ENCODE results near the gene ACTL8.

Gene ACTL8

DNA sequence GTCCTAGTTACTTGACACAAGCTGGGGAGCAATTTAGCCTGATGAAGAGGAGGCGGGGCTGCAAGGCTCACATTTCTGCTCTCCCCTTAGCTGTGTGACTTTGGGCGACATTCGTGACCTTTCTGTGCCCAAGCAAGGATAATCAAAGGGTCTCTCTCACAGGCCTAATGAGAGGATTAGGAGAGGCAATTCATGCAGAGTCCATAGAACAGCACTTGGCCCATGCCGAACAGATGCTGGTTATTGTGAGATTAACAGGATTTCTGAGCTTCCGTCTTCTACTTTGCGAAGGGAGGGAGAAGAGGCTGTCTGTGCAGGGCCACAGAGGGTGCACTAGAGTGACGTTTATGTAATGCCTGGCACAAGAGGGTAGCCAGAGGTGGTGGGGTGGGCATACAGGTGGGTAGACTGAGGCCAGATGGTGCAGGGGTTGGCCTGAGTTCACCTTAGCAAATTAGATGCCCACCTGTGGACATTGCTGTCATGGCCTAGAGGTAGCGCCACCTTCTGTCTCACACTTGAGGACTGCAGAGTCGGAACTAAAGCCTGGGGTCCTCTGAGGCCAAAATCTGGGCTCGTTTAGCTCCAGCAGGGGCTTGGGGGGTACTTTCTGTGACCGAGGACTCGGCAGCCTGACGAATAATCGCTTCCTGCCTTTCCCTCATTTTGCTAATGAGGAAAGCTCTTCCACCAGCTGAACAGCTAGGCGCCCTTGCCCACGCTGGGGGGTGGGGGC is 18.6 kb downstream of the ACTL8 start:
- no peak for DNase-seq

DNA sequence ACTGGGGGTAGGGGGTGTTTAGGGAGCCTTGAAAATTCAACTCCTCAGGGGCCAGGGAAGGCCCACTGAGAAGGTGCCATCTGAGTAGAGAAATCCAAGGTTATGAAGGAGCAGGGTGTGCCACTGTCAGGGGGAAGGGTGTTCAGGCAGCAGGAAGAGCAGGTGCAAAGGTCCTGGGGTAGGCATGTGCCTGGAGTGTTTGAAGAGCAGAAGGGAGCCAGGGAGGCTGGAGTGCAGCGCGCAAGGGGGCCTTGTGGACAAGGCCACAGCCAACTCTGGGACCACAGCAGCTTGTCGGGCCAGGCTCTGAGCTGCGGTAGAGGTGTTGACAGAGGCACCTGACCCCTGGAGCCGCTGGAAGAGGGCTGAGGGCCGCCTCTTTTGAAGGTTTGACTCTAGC is 19.3 kb downstream of the ACTL8 start:
- no peak for DNase-seq

DNA sequence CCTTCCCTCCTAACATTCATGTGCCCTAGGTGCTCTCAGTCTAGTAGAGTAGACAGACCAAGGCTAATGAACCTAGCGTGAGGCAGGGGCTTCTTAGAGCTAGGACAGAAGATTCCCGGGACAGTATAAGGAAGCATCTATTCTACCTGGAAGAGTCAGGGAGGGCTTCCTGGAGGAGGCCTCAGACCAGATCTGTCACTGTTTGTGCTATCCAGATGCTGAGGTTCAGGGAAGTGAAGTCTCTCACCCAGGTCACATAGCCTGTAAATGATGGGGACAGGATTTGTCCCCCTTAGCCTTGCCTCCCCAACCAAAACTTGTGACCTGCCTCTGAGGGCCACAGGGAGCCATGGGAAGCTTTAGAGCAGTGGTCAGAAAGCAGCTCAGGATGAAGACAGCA is 20.7 kb downstream of the ACTL8 start:
- no peak for DNase-seq

DNA sequence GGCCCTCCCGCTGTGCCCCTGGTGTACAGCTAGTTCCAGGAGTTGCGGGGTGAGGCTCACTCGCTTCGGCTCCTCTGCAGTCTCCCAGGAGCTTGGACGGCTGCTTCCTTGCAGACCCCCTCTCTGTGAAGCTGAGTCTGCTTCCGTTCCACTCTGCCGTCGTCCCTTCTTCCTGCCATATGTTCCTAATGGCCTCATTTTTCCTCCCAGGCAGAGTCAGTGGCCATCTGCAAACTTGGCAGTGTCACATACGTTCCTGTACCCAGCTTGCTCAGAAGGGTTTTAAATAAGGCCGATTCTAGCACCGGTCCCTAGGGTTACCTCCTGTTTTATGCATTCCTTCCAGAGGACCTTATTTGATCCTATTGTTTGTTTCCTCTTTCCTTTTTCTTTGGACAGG is 21.3 kb downstream of the ACTL8 start:
- no peak for DNase-seq

DNA sequence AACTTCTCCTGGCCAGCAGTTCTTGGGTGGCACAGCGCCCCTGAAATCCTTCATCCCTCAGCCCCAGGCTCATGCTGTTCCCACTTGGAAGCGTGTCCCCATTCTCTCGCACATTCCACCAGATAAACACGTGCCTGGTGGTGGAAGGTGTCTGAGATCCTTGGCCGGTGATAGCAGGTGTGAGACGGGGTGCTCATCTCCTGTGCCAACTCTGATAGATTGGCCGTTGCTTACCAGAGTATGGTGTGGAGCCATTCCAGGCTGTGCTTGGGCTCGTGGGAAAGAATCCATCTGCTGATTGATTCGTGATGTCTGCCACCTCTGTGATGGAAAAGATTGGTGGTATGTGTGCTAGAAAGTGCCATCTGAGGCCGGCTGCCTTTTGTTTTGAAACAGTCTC is 22.2 kb downstream of the ACTL8 start:
- no peak for DNase-seq

DNA sequence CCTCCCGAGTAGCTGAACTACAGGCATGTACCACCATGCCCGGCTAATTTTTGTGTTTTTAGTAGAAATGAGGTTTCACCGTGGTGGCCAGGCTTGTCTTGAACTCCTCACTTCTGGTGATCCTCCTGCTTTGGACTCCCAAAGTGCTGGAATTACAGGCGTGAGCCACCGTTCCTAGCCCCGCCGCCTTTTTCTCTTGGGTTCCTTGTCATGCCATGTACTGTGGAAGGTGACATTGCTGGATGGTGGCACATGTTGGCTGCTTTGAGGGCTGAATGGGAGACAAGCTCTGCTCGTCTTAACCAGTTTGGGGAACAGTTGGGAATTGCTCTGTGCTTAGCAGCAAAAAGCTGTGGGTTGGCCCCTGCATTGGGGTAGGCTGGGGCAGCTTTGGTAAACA is 22.7 kb downstream of the ACTL8 start:
- no peak for DNase-seq

DNA sequence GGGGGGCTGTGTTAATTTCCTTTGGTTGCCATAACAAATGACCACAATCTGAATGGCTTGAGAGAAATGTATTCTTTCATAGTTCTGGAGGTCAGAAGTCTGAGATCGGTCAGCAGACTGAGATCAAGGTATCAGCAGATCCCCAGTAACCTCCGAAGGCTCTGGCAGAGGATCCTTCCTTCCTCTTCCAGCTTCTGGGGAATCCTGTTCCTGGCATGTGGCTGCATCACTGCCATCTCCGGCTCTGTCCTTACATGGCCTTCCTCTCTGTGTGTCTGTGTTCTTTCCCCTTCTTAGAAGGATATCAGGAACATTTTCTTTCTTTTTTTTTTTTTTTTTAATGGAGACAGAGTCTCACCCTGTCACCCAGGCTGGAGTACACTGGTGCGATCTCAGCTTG is 25.8 kb downstream of the ACTL8 start:
- no peak for DNase-seq

DNA sequence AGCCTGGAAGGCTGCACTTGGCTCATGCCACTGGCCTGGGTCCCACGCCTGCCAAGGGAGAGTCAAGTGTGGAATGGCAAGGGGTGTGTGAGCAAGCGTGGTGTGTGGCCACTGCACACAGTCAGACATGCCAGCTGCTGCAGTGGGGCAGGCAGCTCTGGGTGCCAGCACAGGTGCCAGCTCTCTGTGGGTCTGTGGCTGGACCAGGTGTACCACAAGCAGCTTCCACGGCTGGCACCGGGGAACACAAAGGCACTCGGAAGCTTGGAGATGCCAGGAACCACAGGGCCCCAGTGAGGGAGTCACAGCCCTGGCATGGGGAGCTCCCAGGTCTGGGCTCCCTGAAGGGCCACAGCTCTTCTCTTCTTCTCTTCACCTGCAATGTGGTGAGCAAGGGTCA is 34.8 kb downstream of the ACTL8 start:
- no peak for DNase-seq

DNA sequence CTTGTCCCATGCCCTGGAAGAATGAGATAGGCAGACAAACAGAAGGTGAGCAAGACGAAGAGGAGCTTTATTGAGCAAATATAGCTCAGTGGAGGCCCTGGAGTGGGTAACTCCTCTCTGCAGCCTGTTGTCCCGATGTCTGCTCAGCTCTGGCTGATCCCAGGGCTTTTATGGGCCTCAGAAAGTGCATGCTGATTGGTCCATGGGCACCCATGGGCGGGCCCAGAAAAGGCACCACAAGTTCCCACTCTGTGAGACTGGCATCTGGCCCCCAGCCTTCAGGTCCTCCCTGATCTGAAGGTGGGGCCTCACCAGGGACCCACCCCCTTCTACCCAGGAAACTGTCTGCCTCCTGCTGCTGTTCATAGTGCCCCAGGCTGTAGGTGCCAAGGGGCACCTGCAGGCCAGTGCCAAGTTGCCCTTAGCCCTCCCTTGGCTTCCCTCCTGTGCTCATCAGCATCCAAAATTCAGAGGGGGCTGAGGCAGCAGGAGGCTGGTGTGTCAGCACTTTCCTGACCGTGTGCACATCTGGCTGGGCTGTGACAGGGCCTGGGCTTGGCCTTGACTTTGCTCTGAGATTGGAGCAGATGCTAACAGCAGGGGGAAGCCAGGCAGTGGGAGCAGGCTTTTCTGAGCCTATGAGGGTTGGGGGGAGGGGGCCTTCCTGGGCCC is 35.4 kb downstream of the ACTL8 start:
- no peak for DNase-seq

DNA sequence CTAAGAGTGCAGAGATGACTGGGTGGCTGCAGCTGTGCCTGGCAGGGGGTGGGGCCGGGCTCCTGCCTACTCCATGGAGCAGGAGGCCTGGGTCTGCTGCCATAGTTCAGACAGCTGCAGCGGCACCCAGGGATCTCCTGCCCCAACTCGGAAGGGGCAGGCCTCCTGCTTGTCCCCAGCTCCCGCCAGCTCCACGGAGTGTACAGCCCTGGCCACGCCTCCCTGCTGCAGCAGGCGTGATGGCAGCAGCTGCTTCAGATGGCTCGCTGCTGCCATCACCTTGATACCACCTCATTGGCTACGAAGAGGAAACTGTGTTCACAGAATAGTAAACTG is 35.9 kb downstream of the ACTL8 start:
- no peak for DNase-seq

DNA sequence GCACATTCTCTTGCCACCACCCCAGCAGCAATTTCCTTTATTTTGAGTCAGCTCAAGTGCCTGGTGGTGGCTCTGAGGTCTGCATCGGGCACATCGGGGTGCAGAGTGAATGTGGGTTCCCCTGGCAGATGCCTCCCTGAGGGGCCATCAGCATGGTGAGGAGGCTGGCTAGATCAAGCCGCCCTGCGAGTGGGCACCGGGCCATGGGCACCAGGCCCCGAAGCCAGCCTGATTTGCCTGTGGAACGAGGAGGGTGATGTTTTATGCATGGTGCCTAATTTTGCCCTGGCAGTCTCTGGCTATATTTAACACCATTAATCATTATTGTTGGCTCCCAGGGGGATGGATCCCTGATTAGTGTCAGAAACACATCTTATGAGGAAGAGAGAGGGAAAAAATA is 36.3 kb downstream of the ACTL8 start:
- DNase-seq: no peak

DNA sequence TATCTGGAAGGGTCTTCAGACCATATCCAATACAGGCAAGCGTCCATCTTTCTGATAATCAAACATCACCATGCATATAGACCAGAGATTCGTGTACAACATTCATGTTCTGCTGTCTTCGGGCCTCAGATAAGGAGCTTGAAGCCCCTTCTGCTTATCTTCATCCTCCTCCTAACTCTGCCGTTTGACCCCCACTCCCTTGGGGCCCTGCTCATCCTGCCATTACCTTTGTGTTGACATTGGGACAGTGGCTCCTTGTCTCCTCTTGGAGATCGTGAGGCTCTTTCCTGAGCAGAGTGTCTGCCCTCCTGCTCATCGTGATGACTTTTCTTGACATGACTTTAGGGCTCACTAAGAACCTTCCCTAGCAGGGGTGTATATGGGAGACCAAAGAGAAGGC is 37.3 kb downstream of the ACTL8 start:
- DNase-seq: no peak

DNA sequence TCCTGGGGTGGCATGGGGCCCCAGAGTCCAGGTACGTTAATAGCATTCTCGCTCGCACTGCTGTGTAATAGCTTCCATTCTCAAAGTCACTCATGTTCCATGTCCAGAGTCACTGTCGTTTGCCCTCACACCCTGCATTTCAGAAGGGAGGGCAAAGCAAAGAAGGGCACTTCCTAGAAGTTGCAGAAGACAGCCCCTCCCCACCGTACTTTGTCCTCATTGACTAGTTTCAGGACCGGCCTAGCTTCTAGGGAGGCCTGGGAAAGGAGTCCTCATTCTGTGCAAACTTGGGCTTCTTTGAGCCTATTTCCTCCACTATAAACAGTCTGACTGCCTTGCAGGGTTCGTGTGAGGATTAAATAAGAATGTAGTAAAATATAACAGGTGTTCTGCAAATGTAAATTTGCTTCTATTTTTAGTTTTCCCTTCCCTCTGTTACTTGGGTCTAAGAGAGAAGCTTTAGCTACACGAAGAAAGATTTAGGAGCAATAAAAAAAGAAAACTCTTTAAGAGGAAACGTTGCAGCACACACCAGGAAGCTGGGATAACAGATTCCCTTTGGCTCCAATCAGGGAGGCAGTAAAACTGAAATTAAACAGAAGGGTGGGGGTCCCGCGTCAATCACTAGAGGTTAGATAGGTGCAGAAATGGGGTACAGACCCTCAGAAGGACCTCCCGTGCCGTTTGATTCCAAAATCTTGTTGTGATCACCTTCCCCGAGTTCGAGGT is 40.1 kb downstream of the ACTL8 start:
- no peak for DNase-seq

DNA sequence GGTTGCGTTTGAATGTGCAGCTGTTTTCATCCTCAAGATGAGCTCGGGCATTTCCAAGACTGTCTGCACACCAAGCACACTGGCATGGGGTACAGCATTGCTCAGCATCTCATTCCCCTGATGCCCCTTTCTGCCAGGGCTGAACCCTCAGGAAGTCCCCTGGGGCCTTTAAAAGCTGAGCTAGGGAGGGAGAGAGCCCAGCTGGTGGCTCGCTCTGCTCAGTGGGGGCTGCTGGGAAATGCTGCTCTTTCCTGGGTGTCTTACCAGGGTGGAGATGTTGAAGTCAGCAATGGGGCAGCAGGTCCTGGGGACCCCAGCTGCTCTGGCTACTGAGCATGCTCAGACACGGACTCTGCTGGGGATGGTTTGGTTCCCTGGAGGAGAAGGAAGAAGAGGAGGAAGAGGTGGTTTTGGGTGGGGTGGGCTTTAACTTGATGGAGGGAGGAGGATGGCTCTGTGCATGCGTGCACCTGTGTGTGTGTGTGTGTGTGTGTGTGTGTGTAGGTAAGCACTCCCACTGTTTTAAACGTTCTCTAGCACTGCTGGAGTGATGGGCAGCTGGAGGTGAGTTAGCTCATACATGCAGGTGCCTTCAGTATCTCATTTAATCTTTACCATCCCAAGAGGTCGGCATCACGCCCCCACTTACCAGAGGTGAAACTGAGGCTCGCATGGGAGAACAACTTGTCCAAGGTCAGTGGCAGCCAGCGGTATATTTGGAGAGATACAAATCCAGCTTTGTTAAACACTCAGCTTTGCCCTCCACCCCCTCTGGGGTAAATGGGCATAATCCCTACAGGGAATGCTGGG is 40.9 kb downstream of the ACTL8 start:
- no peak for DNase-seq

DNA sequence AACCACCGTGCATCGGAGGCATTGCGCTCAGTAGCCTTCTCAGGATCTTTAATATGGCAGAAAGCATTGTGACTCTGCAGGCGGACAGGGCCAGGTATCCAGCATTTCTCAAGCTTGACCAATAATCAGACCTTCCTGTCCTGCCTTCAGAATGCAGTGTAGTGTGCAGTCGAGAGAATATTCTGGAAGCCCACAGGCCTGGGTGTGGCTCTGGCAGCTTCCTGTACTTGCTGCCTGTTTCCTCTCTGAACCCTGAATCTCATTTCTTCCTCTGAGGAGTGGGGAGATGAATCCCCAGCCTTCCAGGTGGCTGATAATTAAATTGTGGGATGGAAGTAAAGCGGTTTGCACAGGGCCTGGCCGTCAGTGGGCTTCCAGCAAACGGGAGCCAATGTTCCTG is 42.3 kb downstream of the ACTL8 start:
- no peak for DNase-seq

DNA sequence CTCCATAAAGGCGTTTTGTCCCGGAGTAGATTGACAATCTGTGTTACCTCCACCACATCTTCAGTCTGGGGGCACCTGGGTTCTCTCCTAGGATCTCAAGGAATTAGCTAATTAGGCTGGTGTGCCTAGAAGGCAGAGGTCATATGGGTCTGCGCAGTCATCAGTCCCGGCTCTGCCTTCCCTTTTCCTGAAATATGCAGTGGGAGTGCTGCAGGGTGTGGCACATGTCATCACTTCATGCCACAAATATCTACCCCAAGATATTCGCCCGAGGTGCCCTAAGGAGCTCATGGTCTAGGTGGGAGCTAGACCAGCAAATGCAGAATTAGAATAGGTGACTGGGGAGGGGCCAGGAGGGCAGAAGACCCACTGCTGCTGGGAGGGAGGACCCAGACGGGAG is 42.9 kb downstream of the ACTL8 start:
- no peak for DNase-seq

DNA sequence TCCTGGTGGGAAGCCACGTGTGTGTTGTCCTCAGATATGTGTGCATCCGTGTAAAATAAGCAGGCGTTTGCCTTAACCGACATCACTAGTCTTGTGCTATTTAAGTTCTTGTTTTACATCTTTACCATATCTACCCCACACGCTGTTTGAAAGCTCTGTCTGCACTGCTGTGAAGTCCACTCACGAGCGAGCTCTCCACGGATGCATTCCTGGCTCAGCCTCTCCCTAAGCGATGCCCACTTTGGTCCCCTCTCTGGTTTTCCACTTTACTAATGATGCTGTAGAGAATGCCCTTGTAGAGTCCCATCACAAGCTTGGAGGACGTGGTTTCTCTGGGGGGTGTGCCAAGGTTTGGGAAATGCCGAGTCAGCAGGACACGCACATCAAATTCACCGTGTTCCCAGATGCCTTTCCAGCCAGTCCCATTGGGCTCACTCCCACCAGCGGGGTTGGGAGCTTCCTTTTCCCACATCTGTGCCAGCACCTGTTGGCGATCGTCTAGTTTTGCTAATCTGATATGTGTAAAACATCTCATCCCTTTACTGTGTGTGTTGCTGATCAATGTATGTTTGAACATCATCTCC is 43.8 kb downstream of the ACTL8 start:
- DNase-seq: no peak

DNA sequence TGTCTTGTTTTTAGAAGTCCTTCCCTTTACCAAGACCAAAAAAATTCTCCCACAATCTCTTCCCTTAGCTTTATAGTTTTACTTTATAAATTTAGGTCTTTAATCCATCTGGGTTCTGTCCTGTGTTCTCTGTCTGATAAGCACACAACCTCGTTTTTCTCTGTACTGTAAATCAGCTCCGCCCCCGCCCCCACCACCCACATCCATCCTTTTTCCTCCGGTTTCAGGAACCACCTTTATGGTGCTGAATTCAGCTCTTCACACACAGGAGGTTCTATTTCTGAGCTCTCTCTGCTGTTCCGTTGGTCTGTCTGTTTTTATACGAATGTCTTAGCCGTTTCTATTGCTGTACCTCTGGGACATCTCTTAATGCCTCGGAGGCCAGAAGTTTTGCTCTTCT is 44.5 kb downstream of the ACTL8 start:
- DNase-seq: no peak

DNA sequence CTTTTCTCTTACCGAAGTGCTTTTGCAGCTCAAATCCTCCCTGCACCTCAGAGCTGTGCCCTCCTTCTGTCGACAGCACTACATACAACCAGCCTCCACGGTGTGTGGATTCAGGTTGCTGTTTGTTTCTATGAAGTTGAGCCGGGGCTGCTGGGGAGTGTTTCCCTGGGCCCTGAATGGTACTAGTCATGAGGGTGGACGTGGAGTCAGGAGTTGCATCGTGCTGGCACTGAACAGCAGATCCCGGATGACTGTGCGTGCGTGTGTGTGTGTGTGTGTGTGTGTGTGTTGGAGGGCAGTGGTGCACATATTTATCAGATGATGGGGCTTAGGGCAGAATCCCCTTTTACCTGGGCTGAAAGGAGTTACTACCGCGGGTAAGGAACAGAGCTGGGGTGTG is 47.0 kb downstream of the ACTL8 start:
- DNase-seq: no peak

DNA sequence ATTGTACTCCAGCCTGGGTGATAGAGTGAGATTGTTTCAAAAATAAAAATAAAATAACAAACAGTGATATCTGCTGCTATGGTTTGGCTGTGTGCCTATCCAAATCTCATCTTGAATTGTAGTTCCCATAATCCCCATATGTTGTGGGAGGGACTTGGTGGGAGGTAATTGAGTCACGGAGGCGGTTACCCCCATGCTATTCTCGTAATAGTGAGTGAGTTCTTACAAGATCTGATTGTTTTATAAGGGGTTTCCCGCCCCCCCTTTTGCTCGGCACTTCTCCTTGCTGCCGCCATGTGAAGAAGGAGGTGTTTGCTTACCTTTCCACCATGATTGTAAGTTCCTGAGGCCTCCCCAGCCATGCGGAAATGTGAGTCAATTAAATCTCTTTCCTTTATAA is 47.8 kb downstream of the ACTL8 start:
- DNase-seq: no peak

DNA sequence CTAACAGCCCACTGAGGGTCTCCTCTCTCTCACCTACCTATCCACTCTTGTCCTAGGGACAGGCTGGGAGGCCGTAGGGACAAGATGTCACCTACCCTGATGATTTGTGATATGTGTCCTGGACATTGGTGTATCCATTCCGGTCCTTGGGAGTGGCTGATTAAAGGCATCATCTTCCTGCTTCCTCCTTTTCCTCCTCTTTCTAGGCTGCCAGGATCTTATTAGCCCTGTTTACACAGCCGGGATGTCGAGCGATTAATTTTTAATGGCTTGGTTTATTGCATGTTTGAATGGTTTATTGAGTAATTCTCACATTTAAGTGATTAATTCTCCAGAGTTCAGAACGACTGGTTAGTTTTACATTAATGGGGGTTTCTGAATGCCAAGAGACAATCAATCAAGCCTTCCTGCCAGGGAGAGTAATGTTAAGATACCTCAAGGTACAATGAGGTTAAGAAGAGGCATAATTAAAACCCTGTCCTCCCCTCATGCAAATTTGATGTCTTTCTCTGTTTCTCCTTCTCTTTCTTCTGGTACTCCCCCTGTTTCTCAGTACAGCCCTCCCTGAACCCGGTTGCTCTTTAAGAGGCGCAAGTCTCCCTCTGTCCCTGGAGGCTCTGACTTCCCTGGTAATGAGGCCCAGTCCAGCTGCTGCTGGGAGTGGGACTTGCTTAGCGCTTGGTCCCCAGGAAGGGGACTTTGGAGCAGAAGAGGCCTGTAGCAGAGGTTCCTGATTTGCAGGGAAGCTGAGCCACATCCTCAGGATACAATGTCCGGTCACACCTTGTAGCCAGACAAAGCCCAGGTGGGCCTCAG is 50.9 kb downstream of the ACTL8 start:
- DNase-seq: no peak

DNA sequence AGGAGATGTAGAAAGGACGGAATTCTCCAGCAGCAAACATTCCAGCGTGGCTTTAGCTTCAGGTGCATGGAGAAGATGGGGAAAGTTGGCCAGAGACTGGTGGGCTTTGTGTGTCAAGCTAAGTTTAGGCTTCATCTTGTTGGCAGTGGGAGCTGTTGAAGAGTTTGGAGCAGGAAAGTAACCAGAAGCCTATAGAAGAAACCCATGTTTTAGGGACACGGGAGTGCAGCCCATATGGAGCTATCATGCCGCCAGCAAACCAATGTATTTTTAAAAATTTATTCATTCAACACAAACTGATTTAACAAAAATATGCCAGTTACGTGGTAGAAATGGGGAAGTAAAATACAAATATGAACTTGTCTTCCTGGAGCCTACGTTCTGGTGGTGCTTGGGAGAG is 53.7 kb downstream of the ACTL8 start:
- DNase-seq: no peak
